Astrocyte (in vitro differentiated cells and primary cell): Measurements from ENCODE around the gene MYG1.
"Not testable (repeated sequence)": the region's sequence is repeated elsewhere in the genome, so short reads cannot be mapped to it uniquely, and the experiment has no call there.

Experiments
- EZH2 ChIP-seq: IDR thresholded peaks from 2 replicates; pipeline ENCODE4 v1.6.1; 2012; ENCODE audit warnings: mild to moderate bottlenecking, low read length, inconsistent platforms; ENCODE audit not compliant: insufficient read depth
- TF ChIP-seq, protein P1 (sequence below): IDR thresholded peaks from 2 replicates; pipeline ENCODE4 v1.5.1; 2011; ENCODE audit warnings: low read depth, mild to moderate bottlenecking, inconsistent platforms, low read length, moderate library complexity; ENCODE audit not compliant: insufficient read depth

- TF ChIP-seq, protein P1, sequence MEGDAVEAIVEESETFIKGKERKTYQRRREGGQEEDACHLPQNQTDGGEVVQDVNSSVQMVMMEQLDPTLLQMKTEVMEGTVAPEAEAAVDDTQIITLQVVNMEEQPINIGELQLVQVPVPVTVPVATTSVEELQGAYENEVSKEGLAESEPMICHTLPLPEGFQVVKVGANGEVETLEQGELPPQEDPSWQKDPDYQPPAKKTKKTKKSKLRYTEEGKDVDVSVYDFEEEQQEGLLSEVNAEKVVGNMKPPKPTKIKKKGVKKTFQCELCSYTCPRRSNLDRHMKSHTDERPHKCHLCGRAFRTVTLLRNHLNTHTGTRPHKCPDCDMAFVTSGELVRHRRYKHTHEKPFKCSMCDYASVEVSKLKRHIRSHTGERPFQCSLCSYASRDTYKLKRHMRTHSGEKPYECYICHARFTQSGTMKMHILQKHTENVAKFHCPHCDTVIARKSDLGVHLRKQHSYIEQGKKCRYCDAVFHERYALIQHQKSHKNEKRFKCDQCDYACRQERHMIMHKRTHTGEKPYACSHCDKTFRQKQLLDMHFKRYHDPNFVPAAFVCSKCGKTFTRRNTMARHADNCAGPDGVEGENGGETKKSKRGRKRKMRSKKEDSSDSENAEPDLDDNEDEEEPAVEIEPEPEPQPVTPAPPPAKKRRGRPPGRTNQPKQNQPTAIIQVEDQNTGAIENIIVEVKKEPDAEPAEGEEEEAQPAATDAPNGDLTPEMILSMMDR: not testable (repeated sequence)
- not testable (repeated sequence) for TF ChIP-seq EZH2
Observed at GRCh38 chr12:53332339-53332738, 32.8 kb downstream of the MYG1 start.
